NCI-H1092 (cell line): ENCODE data around the gene DHX15.
"Not testable (repeated sequence)": the region's sequence is repeated elsewhere in the genome, so short reads cannot be mapped to it uniquely, and the experiment has no call there.

ENCODE experiments used
- DNase-seq: peaks from one replicate; lab custom pipeline; 2025; lab: John Stamatoyannopoulos, UW

DHX15 gene

DNA sequence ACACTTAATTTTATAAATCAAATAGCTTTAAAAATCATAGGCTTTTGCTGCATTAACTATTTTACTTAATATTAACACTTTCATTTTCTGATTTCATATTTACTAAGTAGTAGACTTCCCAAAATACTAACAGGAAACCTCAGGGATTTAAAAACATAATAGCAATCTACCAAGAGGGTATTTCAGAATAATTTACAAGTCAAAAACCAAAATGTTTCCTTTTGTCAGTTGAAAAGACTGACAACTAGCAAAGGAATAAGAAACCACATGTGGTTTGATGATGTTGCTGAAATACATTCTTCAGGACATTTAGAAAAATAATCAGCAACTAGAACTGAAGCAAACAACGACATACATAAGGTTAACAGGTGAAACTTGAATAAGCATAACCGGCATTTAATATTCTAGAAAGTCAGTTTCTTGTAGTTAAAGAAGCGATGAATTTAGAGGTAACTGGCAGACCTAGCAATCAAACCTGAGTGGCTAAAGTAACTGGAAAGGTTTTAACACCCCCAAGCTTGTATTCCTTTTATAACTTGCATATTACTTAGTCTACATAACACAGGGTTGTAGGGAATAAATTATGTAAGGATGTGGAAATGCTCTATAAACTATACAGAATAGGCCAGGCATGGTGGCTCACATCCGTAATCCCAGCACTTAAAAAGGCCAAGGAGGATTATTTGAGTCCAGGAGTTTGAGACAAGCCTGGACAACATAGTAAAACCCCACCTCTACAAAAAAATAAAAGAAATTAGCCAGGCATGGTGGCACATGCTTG, 40.0 kb downstream of the DHX15 start:
- no peak for DNase-seq

DNA sequence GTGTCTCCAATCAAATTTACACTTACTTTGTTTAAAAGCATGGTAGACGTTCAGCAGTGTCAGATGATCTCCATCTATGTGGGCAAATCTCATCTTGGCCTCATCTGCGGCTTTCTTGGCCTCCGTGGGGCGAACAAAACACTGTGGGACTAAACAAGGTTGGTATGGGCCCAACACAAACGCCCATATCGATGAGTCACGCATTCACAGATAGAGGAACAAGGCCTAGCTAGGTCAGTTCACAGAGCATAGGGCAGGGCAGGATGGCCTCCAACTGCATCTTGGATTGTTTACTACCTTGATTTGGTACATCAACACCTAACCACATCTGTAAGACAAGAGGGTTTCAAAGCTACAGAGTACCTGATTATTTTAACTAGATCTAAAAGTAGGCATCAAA, 47.3 kb downstream of the DHX15 start:
- DNase-seq, result no peak

DNA sequence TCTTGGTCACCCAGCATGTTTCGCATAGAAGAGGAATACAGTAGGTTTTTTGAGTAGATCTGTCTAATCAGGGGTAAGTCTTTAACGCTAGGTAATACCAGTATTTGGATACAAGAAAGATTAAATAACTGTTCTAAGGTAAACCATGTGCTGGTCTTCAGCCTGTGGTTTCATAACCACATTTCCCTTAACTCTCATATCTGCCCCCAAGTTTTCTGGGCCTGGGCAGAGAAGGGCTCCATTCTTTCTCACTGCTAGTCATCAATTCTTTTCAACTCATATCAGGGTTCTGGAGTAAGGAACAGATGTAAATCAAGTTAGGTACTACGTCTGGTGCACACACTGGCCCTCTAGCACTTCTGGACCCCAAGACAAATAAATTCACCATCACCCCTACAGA, 49.0 kb downstream of the DHX15 start:
- DNase-seq, result no peak

DNA sequence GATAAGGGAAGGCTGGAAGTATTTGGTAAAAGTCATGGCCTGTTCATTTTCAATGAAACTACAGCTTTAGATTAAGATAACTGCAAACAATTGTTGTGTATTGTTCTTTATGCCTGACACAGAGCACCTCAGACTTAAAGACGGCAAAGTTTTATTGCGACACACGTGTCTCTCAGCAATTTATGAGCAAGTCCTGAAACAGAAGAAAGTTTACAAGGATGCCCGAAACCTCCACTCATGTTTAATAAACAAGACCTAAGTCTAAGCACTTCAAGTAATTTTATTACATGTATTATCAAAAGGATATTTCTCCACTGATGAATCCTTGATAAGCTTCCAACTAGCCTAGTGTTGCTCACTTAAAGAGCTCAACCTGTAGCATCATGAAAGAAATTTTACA, 51.0 kb downstream of the DHX15 start:
- no peak for DNase-seq

DNA sequence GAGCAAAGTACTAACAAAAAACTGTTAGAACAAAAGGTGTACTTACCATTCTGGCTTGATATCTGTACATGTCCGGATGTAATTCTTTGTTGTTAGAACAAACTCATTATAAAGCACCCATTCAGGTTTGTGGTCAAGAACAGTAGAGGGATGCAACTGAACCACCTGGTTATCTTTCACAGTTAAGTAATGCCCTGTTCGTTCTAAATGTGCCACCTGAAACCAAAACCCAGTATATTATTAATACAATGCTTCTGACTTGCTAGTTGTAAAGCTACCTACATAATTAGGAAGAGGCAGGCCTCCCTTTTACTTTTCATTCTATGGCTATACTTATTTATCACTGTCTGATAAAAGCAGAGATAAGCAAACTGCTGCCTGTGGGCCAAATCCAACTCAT, 54.8 kb downstream of the DHX15 start:
- DNase-seq, result no peak

DNA sequence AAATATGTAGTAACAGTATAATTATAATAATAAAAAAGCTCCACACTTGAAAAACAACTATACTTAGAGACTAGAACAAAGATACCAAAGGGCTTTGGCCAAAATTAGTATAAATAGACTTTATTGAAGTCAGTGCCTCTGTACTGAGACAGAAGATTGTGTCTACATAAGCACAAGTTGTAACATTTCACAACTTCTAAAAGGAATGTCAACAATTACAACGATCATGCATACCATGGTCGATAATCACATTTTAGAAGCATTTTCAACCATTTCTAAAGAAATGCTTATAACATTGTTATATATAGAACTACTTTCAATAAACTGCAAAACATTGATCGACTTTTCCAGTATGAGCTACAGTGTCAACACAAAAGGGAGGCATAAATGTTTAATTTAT, 57.0 kb downstream of the DHX15 start:
- no peak for DNase-seq

DNA sequence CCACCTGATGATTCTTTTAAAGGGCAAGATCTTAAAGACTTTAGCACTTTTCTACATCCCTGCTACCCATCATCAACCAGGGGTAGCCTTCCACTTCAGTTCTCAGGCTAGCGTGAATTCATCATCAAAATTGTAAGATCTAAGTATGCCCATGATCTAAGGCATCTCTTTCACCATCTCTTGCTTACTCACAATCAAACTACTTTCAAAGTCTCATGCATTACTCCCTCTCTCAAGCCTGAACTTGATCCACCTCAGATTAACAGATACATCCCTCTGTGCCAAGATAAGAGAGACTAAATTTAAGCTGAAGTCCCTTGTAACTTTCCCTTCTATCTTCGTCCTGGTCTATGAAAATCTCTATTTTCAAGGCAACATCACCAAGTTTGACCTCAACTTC, 62.8 kb downstream of the DHX15 start:
- no peak for DNase-seq

DNA sequence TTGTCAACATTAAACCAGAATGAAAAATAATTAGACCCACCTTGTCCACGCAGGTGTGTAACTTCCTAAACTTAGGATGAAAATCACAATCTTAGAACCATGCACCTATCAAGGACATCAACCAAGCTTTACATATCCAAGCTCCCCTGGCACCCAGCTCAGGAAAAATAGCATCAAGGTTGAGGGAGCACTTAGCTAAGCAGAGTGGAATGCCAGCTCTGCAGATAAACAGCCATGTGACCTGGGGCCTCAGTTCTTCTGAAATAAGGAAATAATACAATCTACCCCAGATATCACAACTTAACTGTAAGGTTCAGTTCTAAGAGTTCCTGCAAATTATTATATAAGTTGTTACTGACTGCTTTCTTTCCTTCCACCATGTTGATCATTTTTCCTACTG, 64.7 kb downstream of the DHX15 start:
- DNase-seq, result no peak

DNA sequence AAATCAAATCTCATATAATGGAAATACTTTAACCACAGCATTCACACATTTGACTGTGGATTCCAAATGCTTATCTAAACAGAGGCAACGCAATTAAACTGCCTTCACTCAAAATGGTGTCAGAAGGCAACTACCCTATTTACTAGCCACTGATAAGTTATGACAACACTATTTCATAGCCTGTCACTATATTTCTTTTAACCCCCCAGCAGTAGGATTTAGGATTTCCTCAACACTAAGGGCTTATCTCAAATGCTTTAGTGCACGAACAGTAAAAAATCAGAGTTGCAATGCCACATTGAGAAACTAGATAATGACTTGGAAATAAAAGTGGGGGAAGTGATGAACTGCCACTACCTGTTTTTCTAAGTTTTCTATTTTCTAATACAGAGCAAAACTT, 66.7 kb downstream of the DHX15 start:
- no peak for DNase-seq

DNA sequence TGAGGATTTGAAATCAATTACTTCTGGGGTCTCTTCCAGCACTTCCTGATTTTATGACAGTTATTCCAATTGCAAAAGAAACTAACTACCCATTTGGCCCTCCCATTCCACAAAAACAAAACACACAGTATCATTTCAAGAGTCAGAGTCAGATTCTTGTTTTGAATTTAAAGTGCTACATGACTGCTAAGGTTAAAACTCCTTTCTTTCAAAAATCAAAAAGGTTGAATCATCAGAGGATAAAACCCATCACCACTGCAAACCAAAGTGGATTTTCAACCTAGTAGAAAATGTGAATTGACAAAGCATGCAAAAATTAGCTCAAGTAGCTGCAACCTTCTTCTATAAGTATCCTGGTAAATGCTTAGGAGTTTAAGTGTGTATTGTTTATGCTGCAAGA, 67.4 kb downstream of the DHX15 start:
- DNase-seq, result no peak

DNA sequence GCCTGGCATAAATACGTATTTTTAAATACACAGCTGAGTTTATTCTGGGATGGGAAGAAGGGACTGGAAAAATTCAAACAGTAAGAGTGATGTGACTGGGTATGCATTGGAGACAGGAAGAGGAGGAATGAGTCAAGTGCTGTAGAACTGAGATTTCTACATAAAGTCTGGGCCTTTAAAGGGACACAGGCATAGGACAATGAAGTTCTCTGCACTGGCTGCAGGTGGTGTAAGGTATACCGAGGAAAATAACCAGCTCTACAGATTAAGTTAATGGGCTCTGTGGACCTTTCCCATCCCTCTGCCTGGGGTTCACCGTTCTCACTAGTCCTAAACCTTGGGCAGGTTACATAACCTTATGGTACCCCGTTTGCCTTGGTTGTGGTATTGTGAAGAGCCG, 68.7 kb downstream of the DHX15 start:
- no peak for DNase-seq

DNA sequence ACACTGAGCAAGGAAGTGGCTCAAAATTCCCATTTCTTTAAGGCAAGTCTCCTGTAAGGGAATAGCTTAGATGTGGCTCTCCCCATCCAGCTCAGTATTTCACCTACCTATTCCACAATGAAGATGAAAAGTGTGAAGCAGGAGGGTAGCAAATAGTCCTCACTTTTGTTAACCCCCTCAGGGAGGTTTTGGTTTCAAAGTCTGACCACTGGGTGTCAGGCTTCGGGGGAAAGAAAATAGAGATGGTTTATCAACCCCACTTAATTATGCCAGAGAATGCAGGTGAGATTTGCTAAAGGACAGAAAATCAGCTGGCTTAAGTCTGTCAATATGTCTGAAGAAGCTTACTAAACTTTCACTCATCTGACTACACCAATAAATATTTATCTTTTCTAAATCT, 69.5 kb downstream of the DHX15 start:
- DNase-seq, result no peak

DNA sequence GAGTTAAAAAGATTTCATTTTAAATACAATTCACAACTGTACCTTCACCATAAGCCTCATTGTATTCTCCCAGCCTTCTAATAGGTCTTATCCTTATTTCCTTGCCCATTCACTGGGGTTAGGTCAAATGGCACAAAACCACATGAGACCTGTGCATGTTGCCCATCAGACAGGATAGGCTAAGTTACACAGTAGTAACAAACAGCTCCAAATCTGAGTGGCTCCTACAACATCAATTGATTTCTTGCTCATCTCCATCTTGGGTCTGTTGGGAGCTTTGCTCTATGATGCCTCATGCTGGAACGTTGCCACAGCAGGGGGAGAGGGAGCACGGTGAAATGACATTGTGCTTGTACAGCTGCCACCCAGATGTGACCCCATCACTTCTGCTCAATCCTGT, 70.6 kb downstream of the DHX15 start:
- no peak for DNase-seq

DNA sequence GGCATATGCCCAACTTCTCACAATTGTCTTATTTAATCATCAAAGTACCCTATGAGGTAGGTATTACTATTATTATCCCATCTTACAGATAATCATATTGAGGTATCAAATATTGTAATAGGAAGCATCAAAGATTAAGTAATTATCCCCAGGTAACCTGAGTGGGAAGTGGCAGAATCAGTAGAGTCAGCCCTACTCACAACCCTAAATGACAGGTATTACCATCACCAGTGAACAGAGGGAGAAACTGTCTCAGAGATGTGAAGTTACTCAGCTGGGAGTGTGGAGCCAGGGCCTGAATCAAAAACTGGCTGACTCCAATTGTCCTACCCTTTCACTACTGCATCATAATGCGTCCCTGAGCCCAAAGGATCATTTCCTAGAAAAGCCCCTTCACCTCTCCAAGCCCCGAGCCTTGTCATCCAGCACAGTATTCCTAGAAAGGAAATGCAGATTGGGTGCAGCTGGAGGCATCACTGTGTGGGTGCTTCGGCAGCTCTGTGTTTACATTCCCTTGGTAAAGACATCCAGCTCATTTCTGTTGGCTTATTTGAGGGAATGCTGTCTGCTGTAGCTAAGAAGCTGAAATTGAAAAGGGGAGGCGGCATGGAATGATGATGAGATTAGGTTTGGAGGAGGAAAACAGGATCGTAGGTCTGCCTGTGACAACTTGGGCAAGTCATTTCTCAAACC, 72.8 kb downstream of the DHX15 start:
- DNase-seq, result no peak

DNA sequence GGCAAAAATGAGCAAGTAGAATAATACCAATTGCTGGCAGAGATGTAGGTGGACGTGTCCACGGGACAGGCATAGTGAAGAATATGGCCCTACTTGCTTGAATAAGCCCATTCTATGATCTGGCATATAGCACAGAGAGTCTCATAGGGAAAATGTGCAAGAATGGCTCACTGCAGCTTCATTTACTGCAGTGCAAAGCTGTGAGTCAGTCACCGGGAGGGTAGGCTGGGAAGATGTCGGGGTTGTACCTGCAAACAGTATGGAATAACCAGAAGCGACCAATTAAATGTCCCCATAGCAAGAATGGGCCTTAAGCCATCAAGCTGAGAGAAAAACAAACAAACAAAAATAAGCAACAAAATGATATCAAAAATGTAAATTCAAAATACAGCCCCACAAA, 74.3 kb downstream of the DHX15 start:
- DNase-seq, result no peak

DNA sequence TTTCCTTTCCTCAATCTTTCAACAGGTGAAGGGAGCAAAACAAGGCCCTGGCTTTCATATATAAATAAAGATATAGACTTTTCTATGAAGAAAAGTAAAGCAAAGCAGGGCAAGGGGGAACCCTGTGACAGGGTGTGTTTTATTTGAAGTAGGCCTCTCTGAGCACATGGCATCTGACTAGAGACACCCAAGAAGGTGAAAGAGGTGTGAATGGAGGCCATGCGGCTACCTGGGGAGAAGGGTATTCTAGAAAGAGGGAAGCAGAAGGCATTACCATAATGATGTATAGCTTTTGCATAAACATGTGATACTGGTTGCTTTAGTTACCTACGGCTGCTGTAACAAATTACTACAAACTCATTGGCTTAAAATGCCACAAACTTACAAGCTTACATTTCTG, 75.8 kb downstream of the DHX15 start:
- DNase-seq, result no peak

DNA sequence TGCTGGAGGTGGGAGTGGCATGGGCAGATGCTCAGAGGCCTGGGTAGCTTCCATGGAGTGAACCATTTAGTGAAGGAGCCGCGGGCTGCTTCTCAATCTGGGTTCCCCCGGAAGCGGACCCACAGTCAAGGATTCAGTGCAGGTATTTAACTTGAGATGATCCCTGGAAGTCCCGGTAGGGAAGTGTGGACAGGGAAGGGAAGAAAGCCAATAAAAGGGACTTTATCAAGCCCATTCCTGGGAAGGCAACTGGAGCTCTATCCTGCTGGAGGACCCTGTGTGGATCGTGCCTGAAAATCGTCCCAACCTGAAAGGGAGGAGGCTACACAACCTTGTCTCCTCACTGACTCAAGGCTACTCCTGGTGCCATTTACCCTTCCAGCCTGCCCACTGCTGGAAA, 76.9 kb downstream of the DHX15 start:
- DNase-seq, result no peak

DNA sequence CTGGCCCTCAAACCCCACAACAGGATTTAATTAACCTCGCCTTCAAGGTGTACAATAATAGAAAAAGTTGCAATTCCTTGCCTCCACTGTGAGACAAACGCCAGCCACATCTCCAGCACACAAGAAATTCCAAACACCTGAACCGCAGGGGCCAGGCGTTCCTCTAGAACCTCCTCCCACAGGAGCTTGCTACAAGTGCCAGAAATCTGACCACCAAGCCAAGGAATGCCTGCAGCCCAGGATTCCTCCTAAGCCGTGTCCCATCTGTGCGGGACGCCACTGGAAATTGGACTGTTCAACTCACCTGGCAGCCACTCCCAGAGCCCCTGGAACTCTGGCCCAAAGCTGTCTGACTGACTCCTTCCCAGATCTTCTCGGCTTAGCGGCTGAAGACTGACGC, 81.3 kb downstream of the DHX15 start:
- not testable (repeated sequence) for DNase-seq

DNA sequence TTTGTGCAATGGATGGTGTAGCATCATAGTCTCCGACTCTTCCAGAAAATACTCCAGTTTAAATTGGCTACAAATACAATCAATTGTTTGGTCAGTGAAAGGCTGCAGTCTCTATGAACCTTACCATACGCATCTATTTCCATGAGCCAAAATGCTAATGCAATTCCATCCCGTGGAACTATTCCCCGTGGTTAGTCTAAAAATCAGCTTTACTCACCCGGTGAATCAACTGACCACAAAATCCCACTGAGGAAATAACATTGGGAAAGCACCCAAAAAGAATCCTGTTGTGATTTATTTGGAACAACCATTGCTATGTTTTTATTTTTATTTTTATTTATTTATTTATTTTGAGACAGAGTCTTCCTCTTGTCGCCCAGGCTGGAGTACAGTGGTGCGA, 87.1 kb downstream of the DHX15 start:
- DNase-seq, result no peak

DNA sequence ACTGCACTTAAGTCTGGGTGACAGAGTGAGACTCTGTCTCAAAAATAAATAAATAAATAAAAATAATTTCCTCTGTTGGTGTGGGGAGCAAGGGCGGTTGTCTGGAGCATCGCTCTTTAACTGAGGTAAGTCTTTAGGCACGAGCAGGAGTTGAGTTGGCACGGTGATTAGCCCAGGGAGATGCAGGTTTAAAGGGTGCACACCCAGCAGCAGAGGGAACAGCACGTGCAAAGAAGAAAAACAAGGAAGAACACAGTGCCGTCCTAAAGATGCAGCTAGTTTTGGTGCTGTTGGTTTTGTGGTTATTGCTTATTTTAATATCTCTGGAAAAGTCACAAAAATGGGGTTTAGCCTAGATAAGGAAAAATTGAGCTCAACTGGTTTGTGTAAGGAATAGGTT, 87.8 kb downstream of the DHX15 start:
- no peak for DNase-seq

DNA sequence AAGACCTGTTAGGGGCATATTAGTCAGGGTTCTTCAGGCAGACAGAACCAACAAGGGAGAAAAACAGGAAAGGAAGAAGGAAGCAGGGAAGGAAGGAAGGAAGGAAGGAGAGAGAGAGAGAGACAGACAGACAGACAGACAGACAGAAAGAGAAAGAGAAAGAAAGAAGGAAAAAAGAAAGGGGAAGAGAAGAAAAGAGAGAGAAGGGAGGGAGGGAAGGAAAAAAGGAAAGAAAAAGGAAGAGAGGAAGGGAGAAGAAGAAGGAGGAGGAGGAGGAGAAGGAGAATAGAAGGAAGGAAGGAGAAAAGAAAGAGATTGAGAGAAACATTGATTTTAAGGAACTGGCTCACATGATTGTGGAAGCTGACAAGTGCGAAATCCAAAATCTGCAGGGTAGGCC, 89.0 kb downstream of the DHX15 start:
- DNase-seq, result no peak

DNA sequence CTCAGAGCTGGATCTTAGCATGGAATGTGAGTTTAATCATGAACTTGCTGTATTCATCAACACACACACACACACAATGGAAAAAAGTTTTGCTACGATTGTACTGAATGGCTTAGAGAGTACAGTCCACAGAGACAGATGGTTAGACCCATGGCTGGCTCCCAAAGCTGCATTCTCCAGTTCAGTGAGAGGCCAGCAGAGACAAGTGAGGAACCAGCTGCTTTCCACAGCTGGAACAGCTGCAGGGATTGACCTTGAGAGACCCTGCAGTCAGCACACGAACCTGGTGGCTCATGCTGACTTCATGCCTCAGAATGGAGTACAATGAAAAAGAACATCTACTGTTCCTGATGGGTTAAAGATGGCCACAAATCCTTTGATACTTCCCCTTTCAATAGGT, 94.5 kb downstream of the DHX15 start:
- no peak for DNase-seq

DNA sequence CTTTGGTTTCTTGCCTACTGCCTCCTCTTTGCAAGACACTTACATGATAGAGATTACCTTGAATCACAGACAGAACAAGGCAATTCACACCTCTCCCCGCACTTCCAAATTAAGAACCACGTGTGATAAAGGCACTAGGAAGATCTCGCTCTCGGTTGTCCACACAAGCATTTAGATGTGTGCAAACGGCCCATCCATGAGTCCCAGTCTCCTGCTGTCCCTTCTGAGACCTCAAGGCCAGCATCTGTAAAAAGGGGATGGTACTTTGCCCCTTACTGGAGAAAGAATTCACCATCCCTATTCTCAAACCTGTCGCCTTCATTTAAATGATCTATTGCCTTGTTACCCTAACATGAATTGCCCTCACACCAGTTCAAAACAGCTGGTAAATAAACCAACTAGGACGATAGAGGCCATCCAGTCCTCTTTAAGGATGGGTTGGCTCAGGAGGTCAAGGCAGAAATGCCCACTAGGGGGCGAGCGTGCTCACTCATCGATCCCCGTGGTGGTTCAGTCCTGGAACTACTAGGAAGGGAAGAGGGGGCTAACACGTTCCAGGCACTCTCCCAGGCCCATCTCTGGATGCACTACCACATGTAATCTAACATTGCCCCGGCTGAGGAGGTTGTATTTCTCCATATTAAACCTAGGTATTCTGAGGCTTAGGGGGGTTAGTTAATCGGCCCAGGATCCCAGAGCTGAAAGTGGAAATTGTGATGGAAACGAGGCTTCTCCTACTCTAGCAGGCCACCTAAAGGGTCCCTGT, 95.8 kb downstream of the DHX15 start:
- DNase-seq, result no peak
